ENCODE results near the gene MSX1.

Gene MSX1

GRCh38 chr4:4860600-4861389 lies 1.3 kb downstream of the MSX1 start:
- DNase-seq (ENCODE audit: low spot score): no peak
- ChIA-PET POLR2A (ENCODE audit: low non-redundant PET) (no interaction called here), CTCF (interaction anchor here (0.7 kb wide), 1 partner anchor 85 kb away, joined by 4 read pairs; no protein-coding TSS in a partner anchor)
- no peak for TF ChIP-seq CTCF (conservative IDR thresholded peaks at IDR 0.05; ENCODE audit: low read depth)
- H3K27ac ChIP-seq: no peak overlapping the region

GRCh38 chr4:4861390-4862018 lies 2.0 kb downstream of the MSX1 start:
- H3K27ac ChIP-seq: no peak overlapping the region
- ChIA-PET CTCF (no interaction called here), POLR2A (ENCODE audit: low non-redundant PET) (no interaction called here)
- no peak for TF ChIP-seq CTCF (conservative IDR thresholded peaks at IDR 0.05; ENCODE audit: low read depth)
- no peak for DNase-seq (ENCODE audit: low spot score)

- POLR2A ChIA-PET (ENCODE audit: low non-redundant PET): no interaction called here
- H3K27ac ChIP-seq: no peak overlapping the region
- TF ChIP-seq CTCF (conservative IDR thresholded peaks at IDR 0.05; ENCODE audit: low read depth): no peak
- CTCF ChIA-PET: no interaction called here
- no peak for DNase-seq (ENCODE audit: low spot score)
These were observed 2.6 kb downstream of the MSX1 start for GRCh38 chr4:4862071-4862551.

- DNase-seq (ENCODE audit: low spot score): no peak
- ChIA-PET POLR2A (ENCODE audit: low non-redundant PET) (no interaction called here), CTCF (no interaction called here)
- no peak for TF ChIP-seq CTCF (conservative IDR thresholded peaks at IDR 0.05; ENCODE audit: low read depth)
- no peak overlapping the region for H3K27ac ChIP-seq
These were observed 3.4 kb downstream of the MSX1 start for GRCh38 chr4:4862665-4863482.

- CTCF ChIA-PET: interaction anchor here (0.6 to 0.7 kb wide), 3 partner anchors 10 to 245 kb away, joined by 3 to 5 read pairs (median 4); no protein-coding TSS in a partner anchor
- POLR2A ChIA-PET (ENCODE audit: low non-redundant PET): no interaction called here
- DNase-seq (ENCODE audit: low spot score): no peak
- H3K27ac ChIP-seq: no peak overlapping the region
- TF ChIP-seq CTCF (conservative IDR thresholded peaks at IDR 0.05; ENCODE audit: low read depth): no peak
These were observed 5.0 kb downstream of the MSX1 start for GRCh38 chr4:4864443-4864939.

Data from RWPE1 (cell line).